ENCODE data around the gene SMARCD1.

SMARCD1 gene

DNA sequence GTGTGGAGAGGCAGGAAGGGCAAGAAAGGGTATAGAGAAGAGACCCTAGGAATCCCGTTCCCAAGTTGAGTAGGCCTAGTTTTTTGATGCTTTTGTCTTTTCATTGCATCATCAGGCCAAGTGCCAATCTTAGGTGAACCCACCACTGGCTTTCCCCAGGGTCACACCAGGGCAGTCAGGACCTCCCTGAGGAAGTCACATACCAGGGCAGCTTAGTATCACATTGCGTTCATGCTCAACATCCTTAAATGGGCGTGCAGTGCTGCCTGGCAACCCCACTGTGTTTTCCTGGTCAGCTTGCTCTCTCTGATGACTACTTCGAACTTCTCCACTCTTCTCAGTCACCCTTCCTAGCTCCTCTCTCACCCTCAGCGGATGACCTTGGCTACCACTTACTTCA lies 18.7 kb upstream of the SMARCD1 start:
- no peak overlapping the region for H3K27ac ChIP-seq (replicated peaks; ENCODE audit: low read length)
- DNase-seq (ENCODE audit: low spot score), result no peak
- H2BK12ac ChIP-seq (ENCODE audit: low read length), result no peak overlapping the region

DNA sequence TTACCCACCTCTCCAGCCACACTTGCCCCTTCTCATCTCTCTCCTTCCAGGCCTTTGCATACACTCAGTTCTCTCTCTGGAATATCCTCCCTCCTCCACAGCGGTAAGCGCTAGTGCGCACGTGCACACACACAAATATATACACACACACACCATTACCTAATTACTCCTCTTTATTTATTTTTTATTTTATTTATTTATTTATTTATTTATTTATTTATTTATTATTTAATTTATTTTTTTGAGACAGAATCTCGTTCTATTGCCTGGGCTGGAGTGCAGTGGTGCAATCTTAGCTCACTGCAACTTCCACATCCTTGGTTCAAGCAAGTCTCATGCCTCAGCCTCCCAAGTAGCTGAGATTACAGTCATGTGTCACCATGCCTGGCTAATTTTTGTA lies 16.1 kb upstream of the SMARCD1 start:
- Histone ChIP-seq H3K27ac (replicated peaks; ENCODE audit: low read length) (no peak overlapping the region), H3K27me3 (ENCODE audit: control insufficient read depth in 3 of 3, insufficient read depth in 3 of 3, low read depth in 1 of 3, low read length in 3 of 3) (no peaks in the 10 kb centered on the region), H4K91ac (ENCODE audit: low read depth, low read length, poor library complexity) (no peak overlapping the region), H3K18ac (ENCODE audit: low read length) (no peak overlapping the region), H3K4ac (ENCODE audit: low read length) (no peak overlapping the region), H2AFZ (ENCODE audit: low read length) (no peak overlapping the region), H3K9ac (ENCODE audit: low read depth, low read length, poor library complexity) (no peak overlapping the region), H3K4me2 (ENCODE audit: insufficient read depth, low read length, poor library complexity, severe bottlenecking) (no peak overlapping the region), H4K8ac (ENCODE audit: low read depth, low read length) (no peak overlapping the region), H2BK12ac (ENCODE audit: low read length) (no peak overlapping the region), H2BK15ac (ENCODE audit: low read length) (no peak overlapping the region), H3K36me3 (replicated peaks in 1 of 2; ENCODE audit: control insufficient read depth in 2 of 2, insufficient read depth in 2 of 2, low read length in 2 of 2) (no peaks in the 10 kb centered on the region), H3K4me1 (ENCODE audit: control insufficient read depth in 2 of 2, insufficient read depth in 1 of 2, low read depth in 1 of 2, low read length in 2 of 2) (peaks cover 8 to 34% of the 10 kb centered on the region in 2 donors), H3K79me1 (ENCODE audit: low read depth, low read length) (no peaks in the 10 kb centered on the region), H3K4me3 (ENCODE audit: low read length in 2 of 2) (no peak overlapping the region), H2BK5ac (ENCODE audit: low read length) (peak overlapping the region; percentile 32), H3K14ac (ENCODE audit: low read length) (no peak overlapping the region), H3K9me3 (replicated peaks in 1 of 2; ENCODE audit: control insufficient read depth in 2 of 2, insufficient read depth in 1 of 2, low read depth in 1 of 2, low read length in 2 of 2) (no peaks in the 10 kb centered on the region), H2AK5ac (ENCODE audit: low read depth, low read length) (no peak overlapping the region), H3K23ac (ENCODE audit: low read depth, low read length, poor library complexity) (no peak overlapping the region), H2BK120ac (ENCODE audit: low read depth, low read length) (no peak overlapping the region)
- WGBS, 2 donors (ENCODE audit: extremely low coverage in 2 of 2, insufficient read length in 2 of 2, insufficient replicate concordance in 1 of 2), result no CpG with 5 or more reads among the region's 5 CpGs
- DNase-seq (ENCODE audit: low spot score), result no peak

More for the DNA sequence above, 18.7 kb upstream of the SMARCD1 start:
- Histone ChIP-seq H3K4ac (ENCODE audit: low read length) (no peak overlapping the region), H2AFZ (ENCODE audit: low read length) (no peak overlapping the region), H3K36me3 (replicated peaks in 1 of 2; ENCODE audit: control insufficient read depth in 2 of 2, insufficient read depth in 2 of 2, low read length in 2 of 2) (peaks cover 0 to 1% of the 10 kb centered on the region in 2 donors), H4K91ac (ENCODE audit: low read depth, low read length, poor library complexity) (no peak overlapping the region), H2BK15ac (ENCODE audit: low read length) (no peak overlapping the region), H3K9ac (ENCODE audit: low read depth, low read length, poor library complexity) (no peak overlapping the region), H3K14ac (ENCODE audit: low read length) (no peak overlapping the region), H3K4me3 (ENCODE audit: low read length in 2 of 2) (no peak overlapping the region), H3K27me3 (ENCODE audit: control insufficient read depth in 3 of 3, insufficient read depth in 3 of 3, low read depth in 1 of 3, low read length in 3 of 3) (no peaks in the 10 kb centered on the region), H3K18ac (ENCODE audit: low read length) (no peak overlapping the region), H2BK120ac (ENCODE audit: low read depth, low read length) (no peak overlapping the region), H3K79me1 (ENCODE audit: low read depth, low read length) (no peaks in the 10 kb centered on the region), H3K4me1 (ENCODE audit: control insufficient read depth in 2 of 2, insufficient read depth in 1 of 2, low read depth in 1 of 2, low read length in 2 of 2) (peaks cover 8 to 18% of the 10 kb centered on the region in 2 donors), H4K8ac (ENCODE audit: low read depth, low read length) (no peak overlapping the region), H3K9me3 (replicated peaks in 1 of 2; ENCODE audit: control insufficient read depth in 2 of 2, insufficient read depth in 1 of 2, low read depth in 1 of 2, low read length in 2 of 2) (no peaks in the 10 kb centered on the region), H3K4me2 (ENCODE audit: insufficient read depth, low read length, poor library complexity, severe bottlenecking) (no peak overlapping the region), H2BK5ac (ENCODE audit: low read length) (no peak overlapping the region), H2AK5ac (ENCODE audit: low read depth, low read length) (no peak overlapping the region), H3K23ac (ENCODE audit: low read depth, low read length, poor library complexity) (no peak overlapping the region)
- no CpG with 5 or more reads among the region's 5 CpGs for WGBS, 2 donors (ENCODE audit: extremely low coverage in 2 of 2, insufficient read length in 2 of 2, insufficient replicate concordance in 1 of 2)

DNA sequence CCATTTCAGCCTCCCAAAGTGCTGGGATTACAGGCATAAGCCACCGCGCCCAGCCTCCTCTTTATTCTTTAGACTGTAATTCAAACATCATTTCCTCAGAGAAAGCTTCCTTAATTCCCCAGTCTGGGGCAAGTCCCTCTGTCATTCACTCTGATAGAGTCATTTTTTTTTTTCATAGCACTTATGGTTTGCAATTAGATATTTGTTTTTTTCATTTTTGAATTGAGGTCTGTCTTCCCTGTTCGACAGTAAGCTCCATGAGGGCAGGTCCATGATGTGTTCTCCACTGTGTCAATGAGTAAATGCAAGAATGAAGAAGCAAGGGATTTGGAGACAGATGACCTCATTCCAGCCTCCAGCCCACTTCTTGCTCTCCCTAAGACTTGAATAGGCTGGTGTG lies 15.6 kb upstream of the SMARCD1 start:
- Histone ChIP-seq H3K9ac (ENCODE audit: low read depth, low read length, poor library complexity) (no peak overlapping the region), H4K91ac (ENCODE audit: low read depth, low read length, poor library complexity) (no peak overlapping the region), H2BK15ac (ENCODE audit: low read length) (no peak overlapping the region), H3K27ac (replicated peaks; ENCODE audit: low read length) (no peak overlapping the region), H2BK120ac (ENCODE audit: low read depth, low read length) (no peak overlapping the region), H3K27me3 (ENCODE audit: control insufficient read depth in 3 of 3, insufficient read depth in 3 of 3, low read depth in 1 of 3, low read length in 3 of 3) (no peaks in the 10 kb centered on the region), H4K8ac (ENCODE audit: low read depth, low read length) (no peak overlapping the region), H3K18ac (ENCODE audit: low read length) (no peak overlapping the region), H3K4ac (ENCODE audit: low read length) (no peak overlapping the region), H2BK12ac (ENCODE audit: low read length) (no peak overlapping the region), H3K4me3 (ENCODE audit: low read length in 2 of 2) (no peak overlapping the region), H3K36me3 (replicated peaks in 1 of 2; ENCODE audit: control insufficient read depth in 2 of 2, insufficient read depth in 2 of 2, low read length in 2 of 2) (no peaks in the 10 kb centered on the region), H3K14ac (ENCODE audit: low read length) (no peak overlapping the region), H3K4me2 (ENCODE audit: insufficient read depth, low read length, poor library complexity, severe bottlenecking) (no peak overlapping the region), H2AK5ac (ENCODE audit: low read depth, low read length) (no peak overlapping the region), H3K79me1 (ENCODE audit: low read depth, low read length) (no peaks in the 10 kb centered on the region), H2BK5ac (ENCODE audit: low read length) (no peak overlapping the region), H3K23ac (ENCODE audit: low read depth, low read length, poor library complexity) (no peak overlapping the region), H2AFZ (ENCODE audit: low read length) (no peak overlapping the region), H3K4me1 (ENCODE audit: control insufficient read depth in 2 of 2, insufficient read depth in 1 of 2, low read depth in 1 of 2, low read length in 2 of 2) (peaks cover 8 to 34% of the 10 kb centered on the region in 2 donors), H3K9me3 (replicated peaks in 1 of 2; ENCODE audit: control insufficient read depth in 2 of 2, insufficient read depth in 1 of 2, low read depth in 1 of 2, low read length in 2 of 2) (no peaks in the 10 kb centered on the region)
- WGBS, 2 donors (ENCODE audit: extremely low coverage in 2 of 2, insufficient read length in 2 of 2, insufficient replicate concordance in 1 of 2), result no CpG with 5 or more reads among the region's 3 CpGs
- DNase-seq (ENCODE audit: low spot score), result no peak

DNA sequence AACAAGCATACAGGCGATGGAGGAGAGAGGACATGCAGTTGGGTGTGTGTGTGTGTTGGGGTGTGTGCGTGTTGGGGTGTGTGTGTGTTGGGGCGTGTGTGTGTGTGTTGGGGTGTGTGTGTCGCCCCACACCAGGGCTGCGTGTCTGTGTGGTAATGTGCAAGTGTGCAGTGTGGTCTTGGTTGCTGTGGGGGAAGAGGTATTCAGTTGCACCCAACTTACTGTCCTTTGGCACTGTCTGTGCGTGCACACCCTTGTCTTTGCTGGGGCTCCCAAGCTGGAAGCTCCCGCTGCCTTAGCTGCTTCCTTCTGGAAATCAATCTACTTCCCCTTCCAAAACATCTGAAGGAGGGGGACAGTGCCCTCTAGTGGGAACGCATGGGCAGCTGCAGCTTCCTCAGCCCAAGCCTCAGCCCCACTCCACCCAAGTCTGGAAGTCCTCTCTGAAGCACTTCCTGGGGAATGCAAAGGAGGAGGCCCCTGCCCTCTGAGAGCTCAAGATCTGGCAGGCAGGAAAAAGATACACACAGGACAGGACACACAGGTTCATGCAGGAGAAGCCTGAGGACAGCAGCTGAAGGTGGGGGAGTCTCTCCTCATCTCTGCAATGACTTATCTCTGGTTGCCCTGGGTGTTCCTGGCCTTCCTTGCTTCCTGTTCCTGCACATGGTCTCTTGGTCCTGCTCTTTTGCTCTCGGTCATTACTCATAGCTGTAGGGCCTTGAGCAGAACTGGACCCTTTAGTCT lies 14.7 kb upstream of the SMARCD1 start:
- H3K18ac ChIP-seq (ENCODE audit: low read length), result peak overlapping the region; percentile 50
- H3K27ac ChIP-seq (replicated peaks; ENCODE audit: low read length), result no peak overlapping the region
- H3K4me2 ChIP-seq (ENCODE audit: insufficient read depth, low read length, poor library complexity, severe bottlenecking), result no peak overlapping the region
- H2AK5ac ChIP-seq (ENCODE audit: low read depth, low read length), result no peak overlapping the region
- no peak overlapping the region for H2BK120ac ChIP-seq (ENCODE audit: low read depth, low read length)
- H3K9me3 ChIP-seq (replicated peaks in 1 of 2; ENCODE audit: control insufficient read depth in 2 of 2, insufficient read depth in 1 of 2, low read depth in 1 of 2, low read length in 2 of 2), result no peaks in the 10 kb centered on the region
- peak; percentile 80 for DNase-seq (ENCODE audit: low spot score)
- no peak overlapping the region for H2BK15ac ChIP-seq (ENCODE audit: low read length)
- no peak overlapping the region for H3K23ac ChIP-seq (ENCODE audit: low read depth, low read length, poor library complexity)
- peaks cover 10 to 38% of the 10 kb centered on the region in 2 donors for H3K4me1 ChIP-seq (ENCODE audit: control insufficient read depth in 2 of 2, insufficient read depth in 1 of 2, low read depth in 1 of 2, low read length in 2 of 2)
- H4K91ac ChIP-seq (ENCODE audit: low read depth, low read length, poor library complexity), result no peak overlapping the region
- no peaks in the 10 kb centered on the region for H3K79me1 ChIP-seq (ENCODE audit: low read depth, low read length)
- no peak overlapping the region for H2BK12ac ChIP-seq (ENCODE audit: low read length)
- H3K9ac ChIP-seq (ENCODE audit: low read depth, low read length, poor library complexity), result no peak overlapping the region
- no peak overlapping the region for H3K4ac ChIP-seq (ENCODE audit: low read length)
- H3K14ac ChIP-seq (ENCODE audit: low read length), result no peak overlapping the region
- H3K27me3 ChIP-seq (ENCODE audit: control insufficient read depth in 3 of 3, insufficient read depth in 3 of 3, low read depth in 1 of 3, low read length in 3 of 3), result no peaks in the 10 kb centered on the region
- H4K8ac ChIP-seq (ENCODE audit: low read depth, low read length), result no peak overlapping the region
- H3K4me3 ChIP-seq (ENCODE audit: low read length in 2 of 2), result no peak overlapping the region
- H2BK5ac ChIP-seq (ENCODE audit: low read length), result no peak overlapping the region
- no peaks in the 10 kb centered on the region for H3K36me3 ChIP-seq (replicated peaks in 1 of 2; ENCODE audit: control insufficient read depth in 2 of 2, insufficient read depth in 2 of 2, low read length in 2 of 2)
- peak overlapping the region; percentile 39 for H2AFZ ChIP-seq (ENCODE audit: low read length)
- WGBS, 2 donors (ENCODE audit: extremely low coverage in 2 of 2, insufficient read length in 2 of 2, insufficient replicate concordance in 1 of 2), result 100% methylated on average over 2 of the region's 9 CpGs; no CpG with 5 or more reads in 1 of the 2 donors
